ENCODE measurements around the gene GSG1L2. TPM values are rescaled to one million over a fixed set of nuclear protein-coding genes. Genes with fewer than 3 reads are reported as not detected.

The GSG1L2 gene
- not detected in 2 replicates for total RNA-seq

DNA sequence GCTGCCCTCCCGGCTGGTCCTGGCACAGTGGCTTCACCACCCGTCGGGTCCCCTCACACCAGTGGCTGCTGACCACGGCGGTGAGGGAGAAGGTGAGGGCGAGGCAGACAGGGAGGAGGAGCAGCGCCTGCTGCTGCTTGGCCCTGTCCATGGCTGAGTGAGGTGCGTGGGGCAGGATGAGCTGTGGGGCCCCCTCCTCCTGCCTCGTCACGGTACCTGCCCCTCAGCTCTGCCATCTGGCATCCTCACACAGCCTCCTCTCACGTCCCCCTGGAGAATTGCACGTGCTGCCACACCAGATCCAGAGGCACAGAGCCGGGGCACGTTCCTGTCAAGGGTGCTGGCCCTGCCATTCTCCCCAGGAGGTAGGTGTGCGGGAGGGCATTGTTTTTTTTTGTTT is at the start of gene GSG1L2:
TSS of gene GSG1L2 (minus strand) at position 159 of the 400 bp plus-strand sequence. CDS start at position 151, 8 bp downstream.
- Mint-ChIP-seq H3K4me3 (no peak within 1 kb of the TSS), H3K27ac (no peak within 1 kb of the TSS), H3K27me3 (no peaks in the 10 kb centered on the region), H3K4me1 (no peaks in the 10 kb centered on the region), H3K36me3 (ENCODE audit: low read depth) (no peaks in the 10 kb centered on the region), H3K9me3 (no peaks in the 10 kb centered on the region)
- no peak for DNase-seq
- intact Hi-C loops (cut with micrococcal nuclease) = no loop called here

DNA sequence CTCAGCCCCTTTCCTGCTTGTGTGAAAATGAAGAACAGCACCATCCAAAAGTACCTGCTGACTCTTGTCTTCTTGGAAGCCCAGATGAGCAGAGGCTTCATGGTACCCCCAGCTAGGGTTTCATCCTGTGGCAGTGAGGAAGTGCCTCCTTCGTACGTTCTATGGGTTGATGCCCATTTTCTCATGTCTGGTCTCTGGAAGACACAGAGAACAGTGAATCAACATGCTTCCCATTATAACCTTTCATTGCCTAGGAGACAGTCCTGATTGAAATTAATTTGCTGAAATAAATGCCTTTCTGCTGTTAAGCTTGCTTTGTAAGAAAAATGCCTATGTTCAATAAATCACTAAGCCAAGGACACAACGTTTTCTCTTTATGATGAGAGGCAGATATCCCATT is 46.7 kb upstream of the GSG1L2 start:
- intact Hi-C loops (cut with micrococcal nuclease) = no loop called here
- H3K4me3 Mint-ChIP-seq = no peak overlapping the region
- H3K4me1 Mint-ChIP-seq = no peaks in the 10 kb centered on the region
- H3K27me3 Mint-ChIP-seq = no peaks in the 10 kb centered on the region
- no peak for DNase-seq
- no peak overlapping the region for H3K27ac Mint-ChIP-seq
- no peaks in the 10 kb centered on the region for H3K36me3 Mint-ChIP-seq (ENCODE audit: low read depth)
- H3K9me3 Mint-ChIP-seq = peaks cover 7% of the 10 kb centered on the region

GRCh38 chr17:9865586-9865985 is 43.7 kb upstream of the GSG1L2 start:
- Mint-ChIP-seq H3K27ac (no peak overlapping the region), H3K9me3 (peaks cover 7% of the 10 kb centered on the region), H3K27me3 (no peaks in the 10 kb centered on the region), H3K4me1 (no peaks in the 10 kb centered on the region), H3K4me3 (no peak overlapping the region), H3K36me3 (ENCODE audit: low read depth) (no peaks in the 10 kb centered on the region)
- no peak for DNase-seq
- intact Hi-C loops (cut with micrococcal nuclease) = no loop called here

DNA sequence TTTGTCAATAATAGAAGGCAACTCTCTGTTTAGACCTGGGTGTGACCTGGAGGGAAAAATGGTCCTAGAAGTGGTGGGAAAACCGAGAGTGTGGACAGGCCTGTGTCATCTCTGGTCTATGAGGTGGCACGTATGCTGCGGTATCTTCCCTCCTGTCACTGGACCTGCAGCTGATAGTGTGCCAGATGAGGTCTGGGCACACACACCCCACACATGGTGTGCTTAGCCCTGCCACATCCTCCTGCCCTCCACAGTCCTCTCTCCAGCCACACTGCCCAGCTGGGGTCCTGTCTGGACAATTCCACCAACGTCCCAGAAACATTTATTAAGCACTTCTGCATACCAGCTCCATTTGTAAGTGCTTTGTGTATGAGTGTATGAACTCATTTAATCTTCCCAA is 41.1 kb upstream of the GSG1L2 start:
- H3K9me3 Mint-ChIP-seq = peaks cover 7% of the 10 kb centered on the region
- H3K27ac Mint-ChIP-seq = no peak overlapping the region
- no peaks in the 10 kb centered on the region for H3K4me1 Mint-ChIP-seq
- no peaks in the 10 kb centered on the region for H3K36me3 Mint-ChIP-seq (ENCODE audit: low read depth)
- no peak for DNase-seq
- H3K4me3 Mint-ChIP-seq = no peak overlapping the region
- H3K27me3 Mint-ChIP-seq = no peaks in the 10 kb centered on the region
- intact Hi-C loops (cut with micrococcal nuclease) = no loop called here

DNA sequence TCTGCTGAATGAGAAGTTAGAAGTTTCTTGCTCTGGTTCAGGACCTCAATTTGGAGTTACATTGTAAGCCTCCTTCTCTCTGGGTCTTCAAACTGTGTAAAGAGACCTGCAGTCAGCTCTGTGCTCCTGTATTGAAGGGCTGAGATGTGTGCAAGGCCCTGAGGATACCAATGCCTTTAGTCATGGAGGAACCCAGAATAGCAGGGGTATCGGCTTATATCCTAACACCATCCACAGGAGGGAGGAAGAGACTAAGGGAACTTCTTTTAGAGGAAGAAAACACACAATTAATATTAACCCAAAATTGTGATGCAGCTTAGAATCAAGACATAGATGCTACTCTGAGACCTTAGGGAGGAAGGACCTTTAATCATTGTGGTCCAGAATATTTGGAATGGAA is 40.3 kb upstream of the GSG1L2 start:
- peaks cover 7% of the 10 kb centered on the region for H3K9me3 Mint-ChIP-seq
- H3K27me3 Mint-ChIP-seq = no peaks in the 10 kb centered on the region
- no peak overlapping the region for H3K4me3 Mint-ChIP-seq
- H3K4me1 Mint-ChIP-seq = no peaks in the 10 kb centered on the region
- no peak for DNase-seq
- H3K36me3 Mint-ChIP-seq (ENCODE audit: low read depth) = no peaks in the 10 kb centered on the region
- no peak overlapping the region for H3K27ac Mint-ChIP-seq
- intact Hi-C loops (cut with micrococcal nuclease) = no loop called here

- intact Hi-C loops (cut with micrococcal nuclease) = no loop called here
- no peak overlapping the region for H3K4me3 Mint-ChIP-seq
- H3K27me3 Mint-ChIP-seq = no peaks in the 10 kb centered on the region
- H3K27ac Mint-ChIP-seq = no peak overlapping the region
- DNase-seq = no peak
- H3K4me1 Mint-ChIP-seq = no peaks in the 10 kb centered on the region
- H3K9me3 Mint-ChIP-seq = peaks cover 7% of the 10 kb centered on the region
- no peaks in the 10 kb centered on the region for H3K36me3 Mint-ChIP-seq (ENCODE audit: low read depth)
Observed at GRCh38 chr17:9860851-9861250, 39.0 kb upstream of the GSG1L2 start.

GRCh38 chr17:9859781-9860180 is 37.9 kb upstream of the GSG1L2 start:
- peaks cover under 1% of the 10 kb centered on the region for H3K9me3 Mint-ChIP-seq
- H3K27ac Mint-ChIP-seq = no peak overlapping the region
- H3K4me3 Mint-ChIP-seq = no peak overlapping the region
- H3K27me3 Mint-ChIP-seq = no peaks in the 10 kb centered on the region
- no peaks in the 10 kb centered on the region for H3K36me3 Mint-ChIP-seq (ENCODE audit: low read depth)
- no peaks in the 10 kb centered on the region for H3K4me1 Mint-ChIP-seq
- no peak for DNase-seq
- intact Hi-C loops (cut with micrococcal nuclease) = no loop called here

- H3K36me3 Mint-ChIP-seq (ENCODE audit: low read depth) = no peaks in the 10 kb centered on the region
- no peak for DNase-seq
- H3K4me1 Mint-ChIP-seq = no peaks in the 10 kb centered on the region
- no peak overlapping the region for H3K4me3 Mint-ChIP-seq
- no peaks in the 10 kb centered on the region for H3K9me3 Mint-ChIP-seq
- intact Hi-C loops (cut with micrococcal nuclease) = no loop called here
- no peak overlapping the region for H3K27ac Mint-ChIP-seq
- no peaks in the 10 kb centered on the region for H3K27me3 Mint-ChIP-seq
Observed at GRCh38 chr17:9855036-9855435, 33.2 kb upstream of the GSG1L2 start.

DNA sequence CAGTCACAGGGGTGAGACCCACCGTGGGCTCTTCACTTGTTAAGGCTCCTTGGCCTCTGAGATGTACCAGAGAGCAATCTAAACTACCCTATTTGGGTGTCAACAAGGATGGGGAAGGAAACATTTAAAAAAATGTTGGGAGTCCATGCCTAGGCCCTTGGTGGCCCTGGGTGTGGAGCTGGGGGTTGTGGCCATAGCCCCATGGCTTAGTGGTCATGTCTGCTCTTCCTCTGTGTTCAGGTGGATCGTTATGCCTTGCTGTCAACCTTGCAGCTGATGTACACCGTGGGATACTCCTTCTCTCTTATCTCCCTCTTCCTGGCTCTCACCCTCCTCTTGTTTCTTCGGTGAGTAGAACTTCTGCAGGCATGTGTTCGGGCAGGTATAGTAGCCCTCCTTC is 32.4 kb upstream of the GSG1L2 start:
- H3K27ac Mint-ChIP-seq = no peak overlapping the region
- no peak for DNase-seq
- H3K4me3 Mint-ChIP-seq = no peak overlapping the region
- H3K36me3 Mint-ChIP-seq (ENCODE audit: low read depth) = no peaks in the 10 kb centered on the region
- H3K9me3 Mint-ChIP-seq = no peaks in the 10 kb centered on the region
- H3K27me3 Mint-ChIP-seq = no peaks in the 10 kb centered on the region
- intact Hi-C loops (cut with micrococcal nuclease) = no loop called here
- no peaks in the 10 kb centered on the region for H3K4me1 Mint-ChIP-seq

DNA sequence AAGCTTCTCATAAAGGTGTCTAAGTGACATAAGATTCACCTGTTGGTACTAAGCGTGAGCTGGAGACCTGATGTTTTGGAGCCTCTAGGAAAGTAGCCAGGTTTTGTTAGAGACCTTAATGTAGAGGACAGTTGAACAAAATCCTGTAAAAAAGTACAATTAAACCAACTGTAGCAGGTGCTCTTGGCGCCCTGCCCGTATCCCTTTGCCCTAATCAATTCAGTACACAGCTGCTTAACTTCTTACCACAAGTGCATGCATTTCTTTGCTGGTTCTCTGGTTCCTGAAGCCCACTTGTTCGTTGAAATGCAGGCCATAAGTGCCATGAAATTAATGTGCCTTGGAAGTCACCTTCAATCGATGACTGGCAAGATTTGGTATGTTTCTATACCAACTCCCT is 28.3 kb upstream of the GSG1L2 start:
- Mint-ChIP-seq H3K4me1 (no peaks in the 10 kb centered on the region), H3K27ac (no peak overlapping the region), H3K27me3 (no peaks in the 10 kb centered on the region), H3K4me3 (no peak overlapping the region), H3K36me3 (ENCODE audit: low read depth) (no peaks in the 10 kb centered on the region), H3K9me3 (no peaks in the 10 kb centered on the region)
- no peak for DNase-seq
- intact Hi-C loops (cut with micrococcal nuclease) = no loop called here

DNA sequence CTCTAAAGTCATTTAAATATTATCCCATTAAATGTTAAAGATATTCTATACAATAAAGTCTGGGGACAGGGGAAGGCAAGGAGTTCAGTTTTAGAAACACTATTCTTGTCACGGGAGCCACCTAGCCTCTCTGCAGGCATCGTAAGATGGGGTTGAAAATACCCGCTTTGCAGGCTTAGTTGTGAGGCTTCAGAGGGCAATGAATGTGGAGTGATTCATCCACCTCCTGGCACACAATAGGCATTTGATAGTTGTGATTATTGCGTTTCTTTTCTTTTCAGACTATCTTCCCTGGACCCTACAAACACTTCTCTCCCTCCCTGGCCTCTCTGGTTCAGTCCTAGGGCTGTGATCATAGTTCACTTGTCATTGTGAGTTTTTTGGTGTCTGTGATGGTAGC is 23.4 kb upstream of the GSG1L2 start:
- no peak for DNase-seq
- Mint-ChIP-seq H3K4me1 (no peaks in the 10 kb centered on the region), H3K4me3 (no peak overlapping the region), H3K36me3 (ENCODE audit: low read depth) (no peaks in the 10 kb centered on the region), H3K9me3 (no peaks in the 10 kb centered on the region), H3K27ac (no peak overlapping the region), H3K27me3 (no peaks in the 10 kb centered on the region)
- intact Hi-C loops (cut with micrococcal nuclease) = no loop called here

- no peaks in the 10 kb centered on the region for H3K9me3 Mint-ChIP-seq
- intact Hi-C loops (cut with micrococcal nuclease) = no loop called here
- H3K4me3 Mint-ChIP-seq = no peak overlapping the region
- H3K36me3 Mint-ChIP-seq (ENCODE audit: low read depth) = no peaks in the 10 kb centered on the region
- DNase-seq = no peak
- H3K27me3 Mint-ChIP-seq = no peaks in the 10 kb centered on the region
- H3K4me1 Mint-ChIP-seq = no peaks in the 10 kb centered on the region
- no peak overlapping the region for H3K27ac Mint-ChIP-seq
Observed at GRCh38 chr17:9844153-9844552, 22.3 kb upstream of the GSG1L2 start.

DNA sequence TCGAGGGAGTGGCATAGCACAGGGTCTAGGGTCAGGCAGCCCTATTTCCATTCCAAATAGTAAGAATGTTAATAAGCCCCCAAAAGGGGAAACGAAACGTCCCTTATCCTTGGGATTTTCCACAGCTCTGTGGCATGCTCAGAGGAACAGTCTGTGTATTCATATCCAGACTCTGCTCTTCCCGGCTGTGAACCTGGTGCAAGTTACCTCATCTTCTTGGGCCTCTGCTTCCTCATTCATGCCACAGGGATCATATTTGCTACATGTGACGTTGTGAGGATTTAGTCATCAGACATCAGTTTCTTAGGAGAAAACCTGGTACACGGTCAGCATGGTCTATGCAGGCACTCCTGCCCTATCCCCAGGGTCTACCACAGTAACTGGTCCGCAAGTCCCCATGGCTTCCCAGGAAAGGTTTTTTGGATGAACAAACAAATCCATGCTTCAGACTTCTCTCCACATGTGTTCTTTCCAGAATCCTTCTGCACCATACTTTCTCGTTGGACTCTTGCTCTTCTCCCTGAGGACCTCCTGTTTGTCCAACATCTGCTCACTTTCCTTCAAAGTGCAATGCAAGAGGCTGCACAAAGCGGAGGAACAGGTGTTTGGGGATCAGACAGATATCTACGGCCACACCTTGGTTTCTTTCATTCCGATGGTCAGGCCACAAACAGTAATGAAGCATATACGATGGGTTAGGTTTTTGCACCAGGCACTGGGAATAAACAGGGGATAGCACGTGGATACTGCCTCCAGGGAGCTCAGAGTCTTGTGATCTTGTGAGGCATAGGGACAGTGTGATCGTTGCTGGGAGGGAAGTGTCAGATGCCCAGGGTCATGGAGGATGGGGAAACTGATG is 21.5 kb upstream of the GSG1L2 start:
- no peaks in the 10 kb centered on the region for H3K36me3 Mint-ChIP-seq (ENCODE audit: low read depth)
- no peak overlapping the region for H3K4me3 Mint-ChIP-seq
- no peak for DNase-seq
- no peaks in the 10 kb centered on the region for H3K27me3 Mint-ChIP-seq
- H3K4me1 Mint-ChIP-seq = no peaks in the 10 kb centered on the region
- H3K9me3 Mint-ChIP-seq = no peaks in the 10 kb centered on the region
- H3K27ac Mint-ChIP-seq = no peak overlapping the region
- intact Hi-C loops (cut with micrococcal nuclease) = no loop called here

DNA sequence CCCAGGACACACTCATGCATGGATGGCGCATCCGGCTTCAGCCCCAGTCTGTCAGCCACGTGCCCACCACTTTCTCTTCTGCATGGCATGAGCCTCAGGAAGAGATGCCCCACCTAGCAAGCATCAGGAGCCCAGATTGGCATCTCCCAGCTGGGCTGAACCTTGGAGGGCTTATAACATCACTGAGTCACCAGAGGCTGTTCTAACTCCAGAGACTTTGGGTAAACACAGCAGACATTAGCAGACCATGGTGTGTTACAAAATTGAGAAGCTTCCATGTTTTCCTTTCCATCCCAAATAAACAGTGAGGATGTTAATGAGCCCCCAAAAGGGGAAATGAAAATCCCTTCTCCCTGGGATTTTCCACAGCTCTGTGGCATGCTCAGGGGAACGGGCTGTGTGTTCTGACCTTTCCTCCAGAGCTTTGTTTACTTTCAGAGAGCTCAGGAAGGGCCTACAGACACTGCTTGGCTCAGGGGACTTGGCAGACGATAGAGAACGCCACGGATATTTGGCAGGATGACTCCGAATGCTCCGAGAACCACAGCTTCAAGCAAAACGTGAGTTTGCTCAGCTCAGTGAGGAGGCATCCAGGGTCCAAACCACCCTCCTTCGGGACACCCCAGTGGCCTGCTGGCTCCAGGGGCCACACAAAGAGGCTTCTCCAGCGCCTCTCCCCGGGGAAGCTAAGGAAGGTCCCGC is 20.3 kb upstream of the GSG1L2 start:
- intact Hi-C loops (cut with micrococcal nuclease) = no loop called here
- Mint-ChIP-seq H3K4me3 (no peak overlapping the region), H3K27ac (no peak overlapping the region), H3K9me3 (no peaks in the 10 kb centered on the region), H3K27me3 (no peaks in the 10 kb centered on the region), H3K4me1 (no peaks in the 10 kb centered on the region), H3K36me3 (ENCODE audit: low read depth) (no peaks in the 10 kb centered on the region)
- no peak for DNase-seq

Data from activated CD4-positive, alpha-beta T cell treated with anti-CD3 and anti-CD28 coated beads, Interleukin-2, amount 10 ng/mL, durations not matched to agents 24 days and 14 days (primary cell).